Measurements from ENCODE around the gene MAGEE1. TPM values are rescaled to one million over a fixed set of nuclear protein-coding genes. Genes with fewer than 3 reads are reported as not detected.
A peak's percentile ranks its signal among the peaks of the same experiment; 100 is the strongest.

Gene MAGEE1
- 1 to 10 TPM; 2.7 to 3.7 (median 3.0) TPM for total RNA-seq

GRCh38 chrX:76427560-76428242 lies at the start of gene MAGEE1:
Gene MAGEE1, plus strand, starts transcription at chrX:76427710. Its CDS starts 221 bp downstream, at chrX:76427931.
- TF ChIP-seq, protein P1, sequence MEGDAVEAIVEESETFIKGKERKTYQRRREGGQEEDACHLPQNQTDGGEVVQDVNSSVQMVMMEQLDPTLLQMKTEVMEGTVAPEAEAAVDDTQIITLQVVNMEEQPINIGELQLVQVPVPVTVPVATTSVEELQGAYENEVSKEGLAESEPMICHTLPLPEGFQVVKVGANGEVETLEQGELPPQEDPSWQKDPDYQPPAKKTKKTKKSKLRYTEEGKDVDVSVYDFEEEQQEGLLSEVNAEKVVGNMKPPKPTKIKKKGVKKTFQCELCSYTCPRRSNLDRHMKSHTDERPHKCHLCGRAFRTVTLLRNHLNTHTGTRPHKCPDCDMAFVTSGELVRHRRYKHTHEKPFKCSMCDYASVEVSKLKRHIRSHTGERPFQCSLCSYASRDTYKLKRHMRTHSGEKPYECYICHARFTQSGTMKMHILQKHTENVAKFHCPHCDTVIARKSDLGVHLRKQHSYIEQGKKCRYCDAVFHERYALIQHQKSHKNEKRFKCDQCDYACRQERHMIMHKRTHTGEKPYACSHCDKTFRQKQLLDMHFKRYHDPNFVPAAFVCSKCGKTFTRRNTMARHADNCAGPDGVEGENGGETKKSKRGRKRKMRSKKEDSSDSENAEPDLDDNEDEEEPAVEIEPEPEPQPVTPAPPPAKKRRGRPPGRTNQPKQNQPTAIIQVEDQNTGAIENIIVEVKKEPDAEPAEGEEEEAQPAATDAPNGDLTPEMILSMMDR (IDR thresholded peaks at IDR 0.05): no peak
- intact Hi-C loops (cut with DNase I; ENCODE audit: low total_unique reads): no loop called here
- DNase-seq (ENCODE audit: low spot score in 2 of 2): peak; percentile 35 to 90
- peak within 1 kb of the TSS; percentile 52 for H3K4me3 ChIP-seq (ENCODE audit: low read depth, poor library complexity, severe bottlenecking)
- 0 to 42% methylated on average over 11 to 39 of the region's 42 CpGs for WGBS, 2 donors

- TF ChIP-seq POLR2A (IDR thresholded peaks at IDR 0.05): no peak
- TF ChIP-seq, protein P1 (IDR thresholded peaks at IDR 0.05): no peak
- no peak for DNase-seq (ENCODE audit: low spot score in 2 of 2)
- intact Hi-C loops (cut with DNase I; ENCODE audit: low total_unique reads): no loop called here
- no peak overlapping the region for H3K4me3 ChIP-seq (ENCODE audit: low read depth, poor library complexity, severe bottlenecking)
Measured at GRCh38 chrX:76398970-76399369, 28.5 kb upstream of the MAGEE1 start.

DNA sequence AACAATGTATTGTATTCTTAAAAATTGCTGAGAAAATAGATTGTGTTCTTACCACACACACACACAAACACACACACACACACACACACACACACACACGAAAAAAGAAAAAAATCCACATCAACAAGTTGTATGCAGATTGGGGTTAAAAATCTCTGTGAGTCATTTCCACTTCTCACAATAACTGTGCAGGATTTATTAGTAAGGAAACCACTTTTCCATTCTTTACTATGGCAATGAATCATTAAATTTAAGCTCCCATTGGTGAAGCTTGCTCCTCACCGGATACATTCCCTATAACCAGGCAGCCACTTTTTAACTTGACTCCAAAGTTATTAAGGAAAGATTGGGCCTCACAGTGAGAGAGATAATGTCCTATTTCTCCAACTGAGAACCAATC lies 19.7 kb upstream of the MAGEE1 start:
- WGBS, 2 donors: 51 to 63% methylated on average over 2 of the region's 2 CpGs
- intact Hi-C loops (cut with DNase I; ENCODE audit: low total_unique reads): no loop called here
- no peak for DNase-seq (ENCODE audit: low spot score in 2 of 2)
- H3K4me3 ChIP-seq (ENCODE audit: low read depth, poor library complexity, severe bottlenecking): no peak overlapping the region
- TF ChIP-seq, protein P1 (IDR thresholded peaks at IDR 0.05): no peak
- no peak for TF ChIP-seq POLR2A (IDR thresholded peaks at IDR 0.05)

DNA sequence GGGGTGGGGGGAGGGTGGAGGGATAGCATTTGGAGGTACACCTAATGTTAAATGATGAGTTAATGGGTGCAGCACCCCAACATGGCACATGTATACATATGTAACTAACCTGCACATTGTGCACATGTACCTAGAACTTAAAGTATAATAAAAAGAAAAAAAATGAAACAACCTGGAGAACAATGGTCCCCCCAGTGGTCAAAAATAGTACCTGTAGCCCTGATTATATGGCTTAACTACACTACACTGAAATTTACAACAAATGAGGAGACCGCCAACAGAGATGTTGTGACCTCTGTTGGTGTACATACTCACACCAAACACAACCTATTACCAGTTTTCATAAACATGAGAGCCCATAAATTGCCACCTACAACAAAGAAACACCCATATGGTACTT lies 7.3 kb upstream of the MAGEE1 start:
- DNase-seq (ENCODE audit: low spot score in 2 of 2): no peak
- intact Hi-C loops (cut with DNase I; ENCODE audit: low total_unique reads): no loop called here
- no peak overlapping the region for H3K4me3 ChIP-seq (ENCODE audit: low read depth, poor library complexity, severe bottlenecking)
- 85 to 100% methylated on average over 1 of the region's 1 CpG for WGBS, 2 donors
- TF ChIP-seq, protein P1 (IDR thresholded peaks at IDR 0.05): no peak
- no peak for TF ChIP-seq POLR2A (IDR thresholded peaks at IDR 0.05)

DNA sequence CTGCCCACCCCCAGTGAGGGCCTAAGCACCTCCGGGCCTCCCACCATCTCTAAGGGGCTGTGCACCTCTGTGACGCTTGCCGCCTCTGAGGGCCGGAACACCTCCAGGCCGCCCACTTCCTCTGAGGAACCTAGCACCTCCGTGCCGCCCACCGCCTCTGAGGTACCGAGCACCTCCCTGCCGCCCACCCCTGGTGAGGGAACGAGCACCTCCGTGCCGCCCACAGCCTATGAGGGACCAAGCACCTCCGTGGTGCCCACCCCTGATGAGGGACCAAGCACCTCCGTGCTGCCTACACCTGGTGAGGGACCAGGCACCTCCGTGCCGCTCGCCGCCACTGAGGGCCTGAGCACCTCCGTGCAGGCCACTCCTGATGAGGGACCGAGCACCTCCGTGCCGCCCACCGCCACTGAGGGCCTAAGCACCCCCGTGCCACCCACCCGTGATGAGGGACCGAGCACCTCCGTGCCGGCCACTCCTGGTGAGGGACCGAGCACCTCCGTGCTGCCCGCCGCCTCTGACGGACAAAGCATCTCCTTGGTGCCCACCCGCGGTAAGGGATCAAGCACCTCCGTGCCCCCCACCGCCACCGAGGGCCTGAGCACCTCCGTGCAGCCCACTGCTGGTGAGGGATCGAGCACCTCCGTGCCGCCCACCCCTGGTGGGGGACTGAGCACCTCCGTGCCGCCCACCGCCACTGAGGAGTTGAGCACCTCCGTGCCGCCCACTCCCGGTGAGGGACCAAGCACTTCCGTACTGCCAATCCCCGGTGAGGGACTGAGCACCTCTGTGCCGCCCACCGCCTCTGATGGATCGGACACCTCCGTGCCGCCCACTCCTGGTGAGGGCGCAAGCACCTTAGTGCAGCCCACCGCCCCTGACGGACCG lies 977 bp downstream of the MAGEE1 start:
- no peak for TF ChIP-seq POLR2A (IDR thresholded peaks at IDR 0.05)
- TF ChIP-seq, protein P1 (IDR thresholded peaks at IDR 0.05): no peak
- intact Hi-C loops (cut with DNase I; ENCODE audit: low total_unique reads): no loop called here
- 61 to 70% methylated on average over 12 to 33 of the region's 60 CpGs for WGBS, 2 donors
- peak overlapping the region; percentile 52 for H3K4me3 ChIP-seq (ENCODE audit: low read depth, poor library complexity, severe bottlenecking)
- DNase-seq (ENCODE audit: low spot score in 2 of 2): peak in 1 of 2 donors; percentile 84
